SK-N-SH (cell line): ENCODE measurements around the gene MICALL1.
"Not testable (repeated sequence)": the region's sequence is repeated elsewhere in the genome, so short reads cannot be mapped to it uniquely, and the experiment has no call there.

Experiments used
- CTCF ChIP-seq: fragments of 200-600 bp; sonication (generic); IDR thresholded peaks from 2 replicates; pipeline ENCODE4 v1.6.1; 2017; ENCODE audit warnings: antibody characterized with exemption, mild to moderate bottlenecking, moderate library complexity
- EZH2phosphoT487 ChIP-seq: fragments of 200-600 bp; sonication (generic); IDR thresholded peaks from 2 replicates; pipeline ENCODE4 v1.6.1; 2017; ENCODE audit warnings: low read depth, mixed run types, mild to moderate bottlenecking, antibody characterized with exemption, moderate library complexity, borderline replicate concordance
- MAX ChIP-seq: IDR thresholded peaks from 2 replicates; pipeline ENCODE4 v1.4.0; 2012; ENCODE audit warnings: low read depth
- MXI1 ChIP-seq: IDR thresholded peaks from 2 replicates; pipeline ENCODE4 v1.6.1; 2012; ENCODE audit warnings: mild to moderate bottlenecking, low read depth, low read length, improper control_type of control experiment
- NFIC ChIP-seq: IDR thresholded peaks from 2 replicates; pipeline ENCODE4 v1.4.0; 2012; ENCODE audit warnings: borderline replicate concordance
- REST ChIP-seq: IDR thresholded peaks from 2 replicates; pipeline ENCODE4 v1.6.1; 2012; ENCODE audit warnings: mild to moderate bottlenecking, low read depth, low read length, moderate library complexity
- RFX5 ChIP-seq: IDR thresholded peaks from 2 replicates; pipeline ENCODE4 v1.6.1; 2012; ENCODE audit warnings: mild to moderate bottlenecking, improper control_type of control experiment, low read length
- SMC3 ChIP-seq: IDR thresholded peaks from 2 replicates; pipeline ENCODE4 v1.6.1; 2012; ENCODE audit warnings: low read depth, low read length, improper control_type of control experiment
- TAF1 ChIP-seq: IDR thresholded peaks from 2 replicates; pipeline ENCODE4 v1.6.1; 2012; ENCODE audit warnings: low read depth, mild to moderate bottlenecking, low read length, moderate library complexity, borderline replicate concordance
- USF1 ChIP-seq: IDR thresholded peaks from 2 replicates; pipeline ENCODE4 v1.4.0; 2012; ENCODE audit warnings: low read depth, borderline replicate concordance
- USF2 ChIP-seq: fragments of 150-350 bp; IDR thresholded peaks from 2 replicates; pipeline ENCODE4 v1.6.1; 2017; ENCODE audit warnings: antibody characterized with exemption, low read length, low read depth, borderline replicate concordance
- YY1 ChIP-seq: IDR thresholded peaks from 2 replicates; pipeline ENCODE4 v1.4.0; 2012; ENCODE audit warnings: low read depth, mild to moderate bottlenecking

- TF ChIP-seq CTCF, MXI1, REST, USF2, YY1, SMC3, MAX, EZH2phosphoT487, RFX5, TAF1, NFIC, USF1: not testable (repeated sequence)
Measured at GRCh38 chr22:37944423-37944822, 38.3 kb downstream of the MICALL1 start.
